Measurements from ENCODE around the gene GAS2L2. TPM values are rescaled to one million over a fixed set of nuclear protein-coding genes. Genes with fewer than 3 reads are reported as not detected.

The GAS2L2 gene
- total RNA-seq, 1 donor from 2014 or later, result 0.07 TPM

- H3K4me2 ChIP-seq (ENCODE audit: low read length), result no peak overlapping the region
- FAIRE-seq (no peak), DNase-seq (ENCODE audit: low read depth) (no peak)
- H3K36me3 Mint-ChIP-seq (ENCODE audit: low read depth, unreplicated experiment), result no peaks in the 10 kb centered on the region
- H3K27me3 Mint-ChIP-seq (ENCODE audit: low read depth, unreplicated experiment), result peaks cover 62% of the 10 kb centered on the region
- TF ChIP-seq EZH2 (IDR thresholded peaks at IDR 0.05; ENCODE audit: insufficient read depth, low read length) (no peak), CTCF (IDR thresholded peaks at IDR 0.05; ENCODE audit: insufficient read depth, low read depth, low read length) (no peak)
- no peaks in the 10 kb centered on the region for H3K4me1 Mint-ChIP-seq (ENCODE audit: low read depth, unreplicated experiment)
- no peak overlapping the region for H3K9ac ChIP-seq (ENCODE audit: low read length)
- H3K9me3 ChIP-seq (ENCODE audit: insufficient read depth, low read depth, low read length), result peaks cover 2% of the 10 kb centered on the region
- no peak overlapping the region for H3K27ac Mint-ChIP-seq (ENCODE audit: unreplicated experiment)
- no peak overlapping the region for H3K4me3 Mint-ChIP-seq (ENCODE audit: unreplicated experiment)
- peaks cover 1% of the 10 kb centered on the region for H3K9me3 Mint-ChIP-seq (ENCODE audit: unreplicated experiment)
- no peak overlapping the region for H3K4me3 ChIP-seq (ENCODE audit: insufficient read depth, low read depth, low read length)
- H3K27me3 ChIP-seq (ENCODE audit: insufficient read depth, low read length), result peaks cover 34% of the 10 kb centered on the region
- no peaks in the 10 kb centered on the region for H3K79me2 ChIP-seq (ENCODE audit: insufficient read depth, low read length)
- peaks cover 9% of the 10 kb centered on the region for H3K4me1 ChIP-seq (ENCODE audit: insufficient read depth, low read length)
- no peak overlapping the region for H3K27ac ChIP-seq (ENCODE audit: low read depth, low read length)
- no peak overlapping the region for H2AFZ ChIP-seq (ENCODE audit: low read depth, low read length)
- no peaks in the 10 kb centered on the region for H4K20me1 ChIP-seq (ENCODE audit: insufficient read depth, low read length)
- H3K36me3 ChIP-seq (ENCODE audit: insufficient read depth, low read length), result no peaks in the 10 kb centered on the region
Observed at GRCh38 chr17:35745749-35746320, 7.2 kb downstream of the GAS2L2 start.

- TF ChIP-seq EZH2 (IDR thresholded peaks at IDR 0.05; ENCODE audit: insufficient read depth, low read length), result no peak
- no peak for TF ChIP-seq CTCF (IDR thresholded peaks at IDR 0.05; ENCODE audit: insufficient read depth, low read depth, low read length)
- H3K27me3 Mint-ChIP-seq (ENCODE audit: low read depth, unreplicated experiment), result peaks cover 62% of the 10 kb centered on the region
- Histone ChIP-seq H3K4me3 (ENCODE audit: insufficient read depth, low read depth, low read length) (no peak overlapping the region), H4K20me1 (ENCODE audit: insufficient read depth, low read length) (no peaks in the 10 kb centered on the region), H3K4me1 (ENCODE audit: insufficient read depth, low read length) (peaks cover 4% of the 10 kb centered on the region), H3K79me2 (ENCODE audit: insufficient read depth, low read length) (no peaks in the 10 kb centered on the region), H3K9me3 (ENCODE audit: insufficient read depth, low read depth, low read length) (peaks cover 7% of the 10 kb centered on the region), H3K36me3 (ENCODE audit: insufficient read depth, low read length) (no peaks in the 10 kb centered on the region), H3K4me2 (ENCODE audit: low read length) (no peak overlapping the region), H3K9ac (ENCODE audit: low read length) (no peak overlapping the region), H3K27me3 (ENCODE audit: insufficient read depth, low read length) (peaks cover 39% of the 10 kb centered on the region), H3K27ac (ENCODE audit: low read depth, low read length) (no peak overlapping the region), H2AFZ (ENCODE audit: low read depth, low read length) (no peak overlapping the region)
- no peaks in the 10 kb centered on the region for H3K4me1 Mint-ChIP-seq (ENCODE audit: low read depth, unreplicated experiment)
- no peaks in the 10 kb centered on the region for H3K36me3 Mint-ChIP-seq (ENCODE audit: low read depth, unreplicated experiment)
- FAIRE-seq (no peak), DNase-seq (ENCODE audit: low read depth) (no peak)
- no peak overlapping the region for H3K27ac Mint-ChIP-seq (ENCODE audit: unreplicated experiment)
- peaks cover 1% of the 10 kb centered on the region for H3K9me3 Mint-ChIP-seq (ENCODE audit: unreplicated experiment)
- H3K4me3 Mint-ChIP-seq (ENCODE audit: unreplicated experiment), result no peak overlapping the region
Observed at GRCh38 chr17:35745246-35745645, 7.8 kb downstream of the GAS2L2 start.

GRCh38 chr17:35744830-35745229 is 8.2 kb downstream of the GAS2L2 start:
- Histone ChIP-seq H3K27me3 (ENCODE audit: insufficient read depth, low read length) (peaks cover 40% of the 10 kb centered on the region), H3K4me3 (ENCODE audit: insufficient read depth, low read depth, low read length) (no peak overlapping the region), H3K79me2 (ENCODE audit: insufficient read depth, low read length) (no peaks in the 10 kb centered on the region), H3K4me2 (ENCODE audit: low read length) (no peak overlapping the region), H3K27ac (ENCODE audit: low read depth, low read length) (no peak overlapping the region), H3K9ac (ENCODE audit: low read length) (no peak overlapping the region), H2AFZ (ENCODE audit: low read depth, low read length) (no peak overlapping the region), H3K36me3 (ENCODE audit: insufficient read depth, low read length) (no peaks in the 10 kb centered on the region), H3K4me1 (ENCODE audit: insufficient read depth, low read length) (peaks cover 2% of the 10 kb centered on the region), H3K9me3 (ENCODE audit: insufficient read depth, low read depth, low read length) (peaks cover 7% of the 10 kb centered on the region), H4K20me1 (ENCODE audit: insufficient read depth, low read length) (peaks cover 3% of the 10 kb centered on the region)
- peaks cover 64% of the 10 kb centered on the region for H3K27me3 Mint-ChIP-seq (ENCODE audit: low read depth, unreplicated experiment)
- DNase-seq (ENCODE audit: low read depth) (no peak), FAIRE-seq (no peak)
- H3K27ac Mint-ChIP-seq (ENCODE audit: unreplicated experiment), result no peak overlapping the region
- no peak for TF ChIP-seq EZH2 (IDR thresholded peaks at IDR 0.05; ENCODE audit: insufficient read depth, low read length)
- no peak for TF ChIP-seq CTCF (IDR thresholded peaks at IDR 0.05; ENCODE audit: insufficient read depth, low read depth, low read length)
- H3K36me3 Mint-ChIP-seq (ENCODE audit: low read depth, unreplicated experiment), result no peaks in the 10 kb centered on the region
- H3K9me3 Mint-ChIP-seq (ENCODE audit: unreplicated experiment), result peaks cover 1% of the 10 kb centered on the region
- H3K4me1 Mint-ChIP-seq (ENCODE audit: low read depth, unreplicated experiment), result no peaks in the 10 kb centered on the region
- H3K4me3 Mint-ChIP-seq (ENCODE audit: unreplicated experiment), result no peak overlapping the region

Data from astrocyte (in vitro differentiated cells and primary cell).